NCI-H2227 (cell line): ENCODE measurements around the gene IQCB1.
"Not testable (repeated sequence)": the region's sequence is repeated elsewhere in the genome, so short reads cannot be mapped to it uniquely, and the experiment has no call there.

Source experiments
- DNase-seq: peaks from one replicate; lab custom pipeline; 2025; ENCODE audit not compliant: unreplicated experiment; lab: John Stamatoyannopoulos, UW

Gene IQCB1

DNA sequence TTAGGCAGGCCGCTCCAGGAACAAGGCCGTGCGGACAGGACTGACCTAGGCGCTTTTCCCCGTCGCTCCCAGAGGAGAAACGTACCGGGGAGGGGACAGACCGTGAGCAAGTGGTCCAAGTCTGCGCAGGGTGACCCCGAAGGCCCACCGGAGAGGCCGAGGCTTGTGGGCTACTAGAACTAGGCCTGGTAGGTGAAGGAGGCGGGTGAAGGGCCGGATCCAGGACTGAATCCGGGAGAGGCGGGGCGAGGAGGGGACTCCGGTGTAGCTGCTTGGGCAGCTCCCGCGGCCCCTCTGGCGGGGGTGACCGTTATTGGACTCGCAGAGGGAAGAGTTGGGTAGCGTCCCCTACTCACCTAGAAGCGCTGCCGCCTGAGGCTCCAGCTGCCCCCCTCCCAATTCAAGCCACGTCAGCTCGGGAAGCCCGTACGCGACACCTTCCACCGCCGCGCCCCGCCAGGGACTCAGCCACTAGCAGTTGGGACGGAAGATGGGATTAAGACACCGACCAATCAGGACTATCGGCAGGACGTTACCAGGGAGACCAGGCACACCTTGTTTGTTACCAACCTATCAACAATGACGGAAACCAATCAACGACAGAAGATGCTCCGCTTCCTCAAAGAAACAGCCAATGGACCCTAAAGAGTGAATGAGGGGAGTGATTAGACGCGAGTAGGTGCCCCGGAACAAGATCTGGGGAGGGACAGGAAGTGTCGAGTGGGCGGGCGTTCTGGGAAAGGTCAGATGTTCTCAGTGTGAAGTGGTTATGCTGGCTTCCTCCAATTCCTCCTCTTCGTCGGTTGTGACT, 85.4 kb downstream of the IQCB1 start, which contains the start of gene GOLGB1:
Gene GOLGB1 (minus strand): TSS at position 466 of the 811 bp plus-strand sequence. CDS start 18,770 bp downstream, outside the sequence.
- peak; percentile 94 for DNase-seq

DNA sequence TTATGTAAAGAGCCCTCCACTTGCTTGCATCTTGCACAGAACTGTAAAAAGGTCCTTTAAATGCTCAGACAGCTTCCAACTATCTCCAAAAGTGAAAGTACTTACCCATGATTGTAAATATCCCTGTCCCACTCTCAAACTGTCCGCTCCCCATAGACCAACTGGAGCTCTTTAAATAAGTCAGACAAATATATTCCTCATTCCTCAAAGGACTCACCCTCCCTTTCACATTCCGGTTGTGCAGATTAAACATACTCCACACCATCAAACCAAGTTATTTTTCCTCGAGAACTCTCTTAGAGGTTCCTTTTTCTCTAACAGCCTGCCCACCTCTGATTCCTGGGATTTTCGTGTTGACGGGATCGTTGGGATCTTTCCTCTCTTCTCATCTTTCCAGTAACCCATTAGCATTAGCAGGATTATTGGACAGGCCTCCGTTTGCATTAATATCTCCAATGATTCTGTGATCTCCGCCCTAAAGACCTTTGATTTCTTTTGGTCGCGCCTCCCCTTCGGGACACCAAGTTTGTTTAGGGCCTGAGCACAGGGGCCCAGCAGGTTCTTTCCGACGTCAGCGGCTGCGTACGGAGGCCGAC, 86.1 kb downstream of the IQCB1 start:
- no peak for DNase-seq

- no peak for DNase-seq
Observed at GRCh38 chr3:121747976-121748375, 86.9 kb downstream of the IQCB1 start.

DNA sequence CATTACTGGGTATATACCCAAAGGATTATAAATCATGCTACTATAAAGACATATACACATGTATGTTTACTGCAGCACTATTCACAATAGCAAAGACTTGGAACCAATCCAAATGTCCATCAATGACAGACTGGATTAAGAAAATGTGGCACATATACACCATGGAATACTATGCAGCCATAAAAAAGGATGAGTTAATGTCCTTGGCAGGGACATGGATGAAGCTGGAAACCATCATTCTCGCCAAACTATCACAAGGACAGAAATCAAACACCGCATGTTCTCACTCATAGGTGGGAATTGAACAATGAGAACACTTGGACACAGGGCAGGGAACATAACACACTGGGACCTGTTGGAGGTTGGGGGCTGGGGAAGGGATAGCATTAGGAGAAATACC, 91.8 kb downstream of the IQCB1 start:
- not testable (repeated sequence) for DNase-seq

GRCh38 chr3:121740896-121741295, 94.0 kb downstream of the IQCB1 start:
- no peak for DNase-seq

DNA sequence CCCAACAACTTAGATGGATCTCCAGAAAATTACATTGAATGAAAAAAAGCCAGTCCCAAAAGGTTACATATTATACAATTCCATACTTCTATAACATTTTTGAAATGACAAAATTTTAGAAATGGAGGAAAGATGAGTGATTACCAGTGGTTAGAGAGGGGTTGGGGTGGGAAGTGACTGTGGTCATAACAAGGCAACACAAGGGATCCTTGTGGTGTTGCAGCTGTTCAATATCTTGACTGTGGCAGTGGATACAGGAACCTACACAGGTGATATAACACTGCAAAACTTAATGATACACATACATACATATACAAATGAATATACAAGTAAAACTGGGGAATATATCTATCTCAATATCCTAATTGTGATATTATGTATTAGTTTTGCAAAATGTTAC, 95.0 kb downstream of the IQCB1 start:
- no peak for DNase-seq

DNA sequence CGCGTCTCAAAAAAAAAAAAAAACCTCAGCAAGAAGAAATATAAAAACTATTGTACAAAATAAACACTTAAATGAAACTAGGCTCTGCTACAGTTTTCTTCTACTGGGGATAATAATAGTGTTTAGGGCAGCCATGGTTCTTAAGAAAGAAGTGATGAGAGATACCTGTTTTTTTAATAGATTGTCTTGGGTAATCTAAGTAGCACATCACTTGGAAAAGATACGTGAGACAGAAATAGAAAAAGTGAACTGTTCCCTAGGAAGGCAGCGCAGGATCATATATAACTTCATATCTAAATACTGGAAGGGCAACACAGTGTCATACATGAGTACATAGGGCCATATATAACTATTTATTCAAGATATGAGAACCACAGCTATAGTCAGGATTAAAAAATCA, 97.2 kb downstream of the IQCB1 start:
- no peak for DNase-seq

DNA sequence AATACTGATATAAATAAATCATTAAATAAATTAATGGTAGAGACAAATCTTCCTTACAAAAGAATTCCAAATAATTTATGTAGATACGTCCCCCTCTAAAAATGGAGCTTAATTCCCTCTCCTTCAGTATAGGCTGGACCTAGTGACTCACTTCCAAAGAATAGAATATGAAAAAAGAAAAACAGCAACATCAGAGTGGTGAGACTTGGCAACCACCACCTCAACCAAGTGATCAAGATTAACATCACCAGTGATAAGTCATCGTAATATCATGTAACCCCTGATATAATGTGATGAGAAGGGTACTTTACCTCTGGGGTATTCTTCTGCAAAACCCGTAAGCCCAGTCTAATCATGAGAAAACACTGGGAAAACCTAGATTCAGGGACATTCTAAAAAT, 98.7 kb downstream of the IQCB1 start:
- DNase-seq = no peak

- DNase-seq = no peak
Observed at GRCh38 chr3:121735047-121735696, 99.7 kb downstream of the IQCB1 start.

DNA sequence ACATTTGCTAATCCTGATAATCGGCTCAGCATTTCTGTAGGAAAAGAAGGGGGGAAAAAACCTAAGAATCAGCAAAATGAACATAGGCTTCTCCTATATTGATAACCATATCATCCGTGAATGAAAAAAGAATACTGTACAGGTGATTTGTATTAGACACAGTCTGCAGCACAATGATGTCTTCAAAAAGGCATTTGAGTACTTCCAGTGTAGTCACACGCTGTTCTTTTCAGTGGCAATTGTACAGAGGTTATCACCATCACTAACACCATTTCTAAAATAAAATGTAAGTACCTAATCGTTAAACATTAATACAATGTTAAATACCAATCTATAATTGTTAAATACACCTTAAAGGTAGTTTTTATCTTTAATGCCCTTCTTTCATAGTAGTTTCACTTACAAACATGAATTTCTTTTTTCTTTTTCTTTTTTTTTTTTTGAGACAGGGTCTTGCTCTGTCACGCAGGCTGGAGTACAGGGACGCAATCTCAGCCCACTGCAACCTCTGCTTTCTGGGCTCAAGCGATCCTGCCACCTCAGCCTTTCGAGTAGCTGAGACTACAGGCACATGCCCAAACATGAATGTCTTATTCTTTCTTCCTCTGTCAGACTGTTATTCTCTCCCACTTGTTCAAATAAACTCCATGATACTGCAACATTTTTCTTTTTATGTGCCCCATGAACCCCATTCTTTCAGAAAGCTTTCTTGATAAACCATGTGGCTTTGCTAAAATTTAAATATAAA, 103.7 kb downstream of the IQCB1 start:
- DNase-seq = no peak

DNA sequence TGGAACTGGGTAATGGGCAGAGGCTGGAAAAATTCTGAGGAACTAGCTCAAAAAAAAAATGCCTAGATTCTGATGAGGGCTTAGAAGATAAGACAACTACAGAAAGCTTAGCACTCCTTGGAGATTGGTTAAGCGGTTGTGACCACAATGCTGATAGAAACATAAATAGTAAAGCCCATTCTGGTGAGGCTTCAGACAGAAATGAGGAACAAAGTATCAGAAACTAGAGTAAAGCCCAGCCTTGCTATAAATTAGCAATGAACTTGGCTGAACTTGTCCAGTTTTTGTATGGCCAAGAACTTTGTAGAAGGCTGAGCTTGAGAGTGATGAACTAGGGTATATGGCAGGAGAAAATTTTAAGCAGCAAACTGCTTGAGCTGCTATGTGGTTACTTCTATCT, 110.7 kb downstream of the IQCB1 start:
- no peak for DNase-seq

GRCh38 chr3:121723485-121723884, 111.4 kb downstream of the IQCB1 start:
- no peak for DNase-seq

DNA sequence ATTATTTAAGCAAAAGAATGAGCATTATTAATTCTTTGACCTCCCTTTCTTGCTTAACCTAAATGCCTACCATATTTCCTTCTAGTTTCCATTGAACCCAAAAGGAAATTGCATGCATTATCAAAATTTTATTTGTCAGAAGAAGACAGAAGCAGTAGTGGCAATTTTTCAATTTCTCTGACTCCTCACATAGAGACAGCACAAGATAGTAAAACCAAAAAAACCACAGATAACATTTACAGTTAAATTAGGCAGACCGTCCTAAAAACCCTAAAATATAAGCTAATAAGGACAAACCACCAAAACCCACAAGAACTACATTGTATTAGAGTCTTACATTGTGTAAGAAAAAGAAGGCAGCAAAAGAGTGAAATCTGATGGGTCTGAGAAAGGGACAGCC, 112.4 kb downstream of the IQCB1 start:
- no peak for DNase-seq

GRCh38 chr3:121720163-121720562, 114.7 kb downstream of the IQCB1 start:
- no peak for DNase-seq
